GM13976 (cell line): Measurements from ENCODE around the gene SH3PXD2A.

Experiments
- DNase-seq: peaks from one replicate; pipeline ENCODE4 v3.0.0; 2012; ENCODE audit warnings: low spot score
- in situ Hi-C: fragments of 300-500 bp; cut with MboI; formaldehyde crosslinking; loops from one replicate; pipeline ENCODE4 v1.12.0; 2022; ENCODE audit warnings: low sequenced_read_pairs, mixed read lengths, inconsistent platforms; ENCODE audit not compliant: unreplicated experiment
- TF ChIP-seq, protein P1 (sequence below): IDR thresholded peaks from 2 replicates; pipeline ENCODE4 v1.5.1; 2012; ENCODE audit warnings: borderline replicate concordance, mild to moderate bottlenecking; ENCODE audit not compliant: insufficient read depth; ENCODE audit errors: extremely low read depth, missing control alignments, control extremely low read depth

The SH3PXD2A gene

GRCh38 chr10:103701380-103702222 is 153.8 kb downstream of the SH3PXD2A start:
- in situ Hi-C loops: no loop called here
- TF ChIP-seq, protein P1, sequence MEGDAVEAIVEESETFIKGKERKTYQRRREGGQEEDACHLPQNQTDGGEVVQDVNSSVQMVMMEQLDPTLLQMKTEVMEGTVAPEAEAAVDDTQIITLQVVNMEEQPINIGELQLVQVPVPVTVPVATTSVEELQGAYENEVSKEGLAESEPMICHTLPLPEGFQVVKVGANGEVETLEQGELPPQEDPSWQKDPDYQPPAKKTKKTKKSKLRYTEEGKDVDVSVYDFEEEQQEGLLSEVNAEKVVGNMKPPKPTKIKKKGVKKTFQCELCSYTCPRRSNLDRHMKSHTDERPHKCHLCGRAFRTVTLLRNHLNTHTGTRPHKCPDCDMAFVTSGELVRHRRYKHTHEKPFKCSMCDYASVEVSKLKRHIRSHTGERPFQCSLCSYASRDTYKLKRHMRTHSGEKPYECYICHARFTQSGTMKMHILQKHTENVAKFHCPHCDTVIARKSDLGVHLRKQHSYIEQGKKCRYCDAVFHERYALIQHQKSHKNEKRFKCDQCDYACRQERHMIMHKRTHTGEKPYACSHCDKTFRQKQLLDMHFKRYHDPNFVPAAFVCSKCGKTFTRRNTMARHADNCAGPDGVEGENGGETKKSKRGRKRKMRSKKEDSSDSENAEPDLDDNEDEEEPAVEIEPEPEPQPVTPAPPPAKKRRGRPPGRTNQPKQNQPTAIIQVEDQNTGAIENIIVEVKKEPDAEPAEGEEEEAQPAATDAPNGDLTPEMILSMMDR: no peak
- no peak for DNase-seq

DNA sequence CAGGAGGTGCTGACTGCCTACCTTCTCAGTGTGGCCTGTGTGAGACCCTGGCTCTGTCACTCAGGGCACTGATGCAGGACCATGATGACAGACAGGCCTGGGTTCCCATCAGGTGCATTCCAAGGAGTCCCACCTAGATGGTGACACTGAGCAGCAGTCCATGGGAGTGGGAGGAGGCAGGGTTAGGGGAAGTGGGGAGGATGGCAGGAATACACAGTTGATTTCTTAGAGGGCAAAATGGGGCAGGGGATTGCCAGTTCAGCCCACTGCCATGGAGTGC is 155.0 kb downstream of the SH3PXD2A start:
- TF ChIP-seq, protein P1: no peak
- in situ Hi-C loops: no loop called here
- DNase-seq: no peak

DNA sequence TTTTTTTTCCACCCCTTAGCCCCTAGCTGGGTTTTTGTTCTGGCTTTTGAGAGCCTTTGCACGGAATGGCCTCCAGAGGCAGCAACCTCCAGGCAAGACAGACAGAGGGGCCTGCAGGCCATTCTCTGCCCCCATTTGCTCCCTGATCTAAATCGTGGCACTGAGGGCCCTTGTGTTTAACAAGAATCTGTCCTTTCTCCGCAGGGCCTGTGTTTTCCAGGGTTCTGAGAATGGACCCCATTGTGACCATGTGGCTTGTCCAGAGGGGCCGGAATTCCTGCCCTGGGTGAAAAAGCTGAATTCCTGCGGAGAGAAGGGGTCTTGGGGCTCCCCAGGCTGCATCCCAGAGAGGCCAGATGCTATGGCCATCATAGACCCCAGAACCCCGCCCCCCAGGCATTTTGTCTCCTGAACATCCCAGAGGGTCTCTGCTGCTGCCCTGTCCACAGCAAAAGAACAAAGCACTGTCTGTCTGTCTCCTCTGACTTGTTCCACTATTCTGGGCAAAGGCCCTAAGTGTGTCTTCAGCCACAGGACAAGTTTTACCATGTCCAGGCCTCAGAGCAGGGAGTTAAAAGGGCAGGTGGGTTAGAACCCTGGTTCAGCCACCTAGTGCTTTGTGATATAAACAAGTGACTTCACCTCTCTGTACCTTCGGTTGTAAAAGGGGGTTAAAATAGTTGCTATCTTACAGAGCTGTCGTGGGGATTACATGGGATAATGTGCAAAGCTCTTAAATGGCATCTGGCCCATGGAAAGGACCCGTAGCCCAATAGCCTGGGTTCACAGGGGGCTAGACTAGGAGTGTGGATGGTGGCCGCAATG is 155.6 kb downstream of the SH3PXD2A start:
- in situ Hi-C loops: no loop called here

GRCh38 chr10:103698266-103698665 is 157.1 kb downstream of the SH3PXD2A start:
- no peak for DNase-seq
- in situ Hi-C loops: no loop called here
- TF ChIP-seq, protein P1: no peak

More for the DNA sequence above, 155.6 kb downstream of the SH3PXD2A start:
- DNase-seq: no peak
- TF ChIP-seq, protein P1: no peak

- in situ Hi-C loops: no loop called here
- DNase-seq: no peak
- TF ChIP-seq, protein P1: no peak
These were observed 157.6 kb downstream of the SH3PXD2A start for GRCh38 chr10:103697787-103698186.

- peak; percentile 84 for DNase-seq
- TF ChIP-seq, protein P1: peak; percentile 18
- in situ Hi-C loops: no loop called here
These were observed 158.8 kb downstream of the SH3PXD2A start for GRCh38 chr10:103696411-103697145.
